Nephron progenitor cell (in vitro differentiated cells): ENCODE results near the gene CSF1R.
"Not testable (repeated sequence)": the region's sequence is repeated elsewhere in the genome, so short reads cannot be mapped to it uniquely, and the experiment has no call there.

Experiments
- DNase-seq: peaks from one replicate; pipeline ENCODE4 v3.0.0; 2021
- H3K27ac Mint-ChIP-seq: 2 replicates; pipeline ENCODE4 v1.8.0; 2021; ENCODE audit warnings: mild to moderate bottlenecking, moderate library complexity, mixed read lengths
- H3K27me3 Mint-ChIP-seq: 2 replicates; pipeline ENCODE4 v1.8.0; 2021; ENCODE audit warnings: mild to moderate bottlenecking, low read depth, mixed read lengths; ENCODE audit not compliant: poor library complexity
- H3K36me3 Mint-ChIP-seq: 2 replicates; pipeline ENCODE4 v1.8.0; 2021; ENCODE audit warnings: low read depth, mixed read lengths
- H3K4me1 Mint-ChIP-seq: 2 replicates; pipeline ENCODE4 v1.8.0; 2021; ENCODE audit warnings: mixed read lengths
- H3K4me3 Mint-ChIP-seq: 2 replicates; pipeline ENCODE4 v1.8.0; 2021; ENCODE audit warnings: mild to moderate bottlenecking, moderate library complexity, mixed read lengths
- H3K9me3 Mint-ChIP-seq: 2 replicates; pipeline ENCODE4 v1.8.0; 2021; ENCODE audit warnings: mild to moderate bottlenecking, moderate library complexity, mixed read lengths
- TF ChIP-seq, protein P1 (sequence below): fragments of 200-600 bp; sonication (generic); IDR thresholded peaks from 2 replicates; pipeline ENCODE4 v1.5.0; 2021; ENCODE audit warnings: antibody characterized with exemption

The CSF1R gene

DNA sequence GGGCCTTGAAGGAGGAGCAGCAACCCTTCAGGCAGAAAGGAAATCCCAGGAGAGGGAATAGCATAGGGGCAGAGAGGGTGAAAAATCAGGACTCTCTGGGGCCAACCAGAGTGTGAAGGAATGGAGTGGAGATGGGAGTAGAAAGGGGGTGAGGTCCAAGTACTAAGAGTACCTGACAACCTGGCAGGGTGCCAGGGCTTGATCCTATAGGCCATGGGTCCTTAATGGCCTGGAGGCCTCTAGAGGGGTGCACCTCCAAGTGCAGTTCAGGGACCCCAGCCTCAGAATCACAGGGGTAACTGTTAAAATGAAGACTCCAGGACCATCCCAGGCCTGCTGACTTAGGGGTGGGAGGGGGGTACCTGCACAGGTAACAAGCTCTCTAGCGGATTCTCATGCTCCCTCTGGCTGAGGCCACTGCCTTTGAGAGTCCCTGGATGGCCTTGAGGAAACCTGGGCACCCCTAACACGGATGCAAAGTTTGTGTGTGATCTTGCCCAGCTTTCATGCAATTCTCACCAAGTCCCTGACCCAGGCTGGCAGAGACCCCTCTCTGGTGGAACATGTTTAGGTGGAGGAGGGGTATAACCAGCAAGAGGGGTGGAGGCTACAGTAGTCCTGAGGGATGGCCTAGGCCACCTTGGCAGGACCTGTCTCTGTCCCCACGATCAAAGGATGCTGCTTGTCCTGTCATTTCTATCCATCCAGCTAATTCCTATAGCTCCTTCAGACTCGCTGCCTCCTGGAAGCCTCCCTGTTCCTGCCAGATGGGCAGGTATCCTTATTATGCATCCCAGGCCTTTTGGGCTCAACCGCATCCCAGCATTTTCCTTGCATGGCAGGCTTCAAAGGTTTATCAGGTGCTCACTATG, 17.6 kb upstream of the CSF1R start:
- H3K27ac Mint-ChIP-seq, result no peak overlapping the region
- TF ChIP-seq, protein P1, sequence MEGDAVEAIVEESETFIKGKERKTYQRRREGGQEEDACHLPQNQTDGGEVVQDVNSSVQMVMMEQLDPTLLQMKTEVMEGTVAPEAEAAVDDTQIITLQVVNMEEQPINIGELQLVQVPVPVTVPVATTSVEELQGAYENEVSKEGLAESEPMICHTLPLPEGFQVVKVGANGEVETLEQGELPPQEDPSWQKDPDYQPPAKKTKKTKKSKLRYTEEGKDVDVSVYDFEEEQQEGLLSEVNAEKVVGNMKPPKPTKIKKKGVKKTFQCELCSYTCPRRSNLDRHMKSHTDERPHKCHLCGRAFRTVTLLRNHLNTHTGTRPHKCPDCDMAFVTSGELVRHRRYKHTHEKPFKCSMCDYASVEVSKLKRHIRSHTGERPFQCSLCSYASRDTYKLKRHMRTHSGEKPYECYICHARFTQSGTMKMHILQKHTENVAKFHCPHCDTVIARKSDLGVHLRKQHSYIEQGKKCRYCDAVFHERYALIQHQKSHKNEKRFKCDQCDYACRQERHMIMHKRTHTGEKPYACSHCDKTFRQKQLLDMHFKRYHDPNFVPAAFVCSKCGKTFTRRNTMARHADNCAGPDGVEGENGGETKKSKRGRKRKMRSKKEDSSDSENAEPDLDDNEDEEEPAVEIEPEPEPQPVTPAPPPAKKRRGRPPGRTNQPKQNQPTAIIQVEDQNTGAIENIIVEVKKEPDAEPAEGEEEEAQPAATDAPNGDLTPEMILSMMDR, result no peak
- no peak overlapping the region for H3K4me3 Mint-ChIP-seq
- H3K36me3 Mint-ChIP-seq, result no peaks in the 10 kb centered on the region
- peaks cover 4% of the 10 kb centered on the region for H3K9me3 Mint-ChIP-seq
- H3K4me1 Mint-ChIP-seq, result peaks cover 29% of the 10 kb centered on the region
- H3K27me3 Mint-ChIP-seq, result peaks cover 2% of the 10 kb centered on the region
- DNase-seq, result no peak

DNA sequence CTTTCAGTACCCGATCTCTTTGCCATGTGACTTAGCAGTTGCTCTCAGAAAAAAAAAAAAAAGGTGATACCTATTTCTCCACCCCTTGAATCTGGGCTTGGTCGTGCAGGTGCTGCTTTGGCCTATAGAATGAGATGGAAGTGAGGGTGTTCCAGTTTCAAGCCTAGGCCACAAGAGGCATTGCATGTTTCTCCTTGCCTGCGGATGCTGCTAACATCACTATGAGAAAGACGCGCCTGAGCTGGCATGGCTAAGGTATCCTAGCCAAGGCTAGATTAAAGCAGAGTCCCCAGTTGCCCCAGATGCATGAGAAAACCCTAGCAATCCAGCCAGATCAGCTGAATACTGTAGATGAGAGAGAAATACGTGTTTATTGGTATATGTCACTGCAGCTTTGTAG, 14.7 kb upstream of the CSF1R start:
- H3K9me3 Mint-ChIP-seq, result peaks cover 4% of the 10 kb centered on the region
- no peak overlapping the region for H3K27ac Mint-ChIP-seq
- TF ChIP-seq, protein P1, result no peak
- H3K4me3 Mint-ChIP-seq, result no peak overlapping the region
- no peak for DNase-seq
- H3K27me3 Mint-ChIP-seq, result peaks cover 12% of the 10 kb centered on the region
- H3K4me1 Mint-ChIP-seq, result peaks cover 4% of the 10 kb centered on the region
- H3K36me3 Mint-ChIP-seq, result no peaks in the 10 kb centered on the region

DNA sequence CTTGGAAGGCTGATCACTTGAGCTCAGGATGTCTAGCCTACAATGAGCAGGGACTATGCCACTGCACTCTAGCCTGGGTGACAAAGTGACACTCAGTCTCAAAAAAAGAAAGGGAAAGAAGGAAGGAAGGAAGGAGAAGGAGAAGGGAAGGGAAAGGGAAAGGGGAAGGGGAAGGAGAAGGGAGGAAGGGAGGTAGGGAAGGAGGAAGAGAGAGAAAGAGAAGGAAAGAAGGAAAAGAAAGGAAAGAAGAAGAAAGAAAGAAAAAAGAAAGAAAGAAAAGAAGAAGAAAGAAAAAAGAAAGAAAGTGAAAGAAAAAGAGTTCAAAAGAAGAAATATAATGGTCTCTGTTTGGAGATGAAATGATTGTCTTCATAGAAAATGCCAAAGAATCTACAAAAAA, 10.8 kb upstream of the CSF1R start:
- no peak overlapping the region for H3K4me3 Mint-ChIP-seq
- no peaks in the 10 kb centered on the region for H3K36me3 Mint-ChIP-seq
- H3K4me1 Mint-ChIP-seq, result no peaks in the 10 kb centered on the region
- H3K27ac Mint-ChIP-seq, result no peak overlapping the region
- peaks cover 32% of the 10 kb centered on the region for H3K27me3 Mint-ChIP-seq
- no peak for DNase-seq
- TF ChIP-seq, protein P1, result no peak
- peaks cover 12% of the 10 kb centered on the region for H3K9me3 Mint-ChIP-seq

DNA sequence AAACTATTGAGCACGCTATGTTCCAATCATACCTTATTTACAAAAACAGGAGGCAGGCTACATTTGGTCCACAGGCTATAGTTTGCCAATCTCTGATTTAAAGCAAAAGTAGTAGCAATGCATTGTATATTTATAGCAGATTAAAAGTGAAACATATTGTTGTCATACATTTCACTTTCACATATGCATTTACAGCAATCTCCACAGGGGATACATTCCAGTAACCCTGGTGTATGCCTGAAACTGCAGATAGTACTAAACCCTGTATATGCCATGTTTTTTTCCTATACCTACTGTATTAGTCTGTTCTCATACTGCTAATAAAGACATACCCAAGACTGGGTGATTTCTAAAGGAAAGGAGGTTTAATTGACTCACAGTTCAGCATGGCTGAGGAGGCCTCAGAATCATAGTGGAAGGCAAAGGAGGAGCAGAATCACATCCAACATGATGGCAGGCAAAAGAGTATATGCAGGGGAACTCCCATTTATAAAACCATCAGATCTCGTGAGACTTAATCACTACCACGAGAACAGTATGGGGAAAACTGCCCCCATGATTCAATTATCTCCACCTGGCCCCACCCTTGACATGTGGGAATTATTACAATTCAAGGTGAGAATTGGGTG, 5.9 kb upstream of the CSF1R start:
- Mint-ChIP-seq H3K9me3 (peaks cover 8% of the 10 kb centered on the region), H3K4me1 (no peaks in the 10 kb centered on the region), H3K27me3 (peaks cover 49% of the 10 kb centered on the region), H3K27ac (no peak overlapping the region), H3K4me3 (no peak overlapping the region), H3K36me3 (no peaks in the 10 kb centered on the region)
- DNase-seq, result no peak
- TF ChIP-seq, protein P1, result no peak

DNA sequence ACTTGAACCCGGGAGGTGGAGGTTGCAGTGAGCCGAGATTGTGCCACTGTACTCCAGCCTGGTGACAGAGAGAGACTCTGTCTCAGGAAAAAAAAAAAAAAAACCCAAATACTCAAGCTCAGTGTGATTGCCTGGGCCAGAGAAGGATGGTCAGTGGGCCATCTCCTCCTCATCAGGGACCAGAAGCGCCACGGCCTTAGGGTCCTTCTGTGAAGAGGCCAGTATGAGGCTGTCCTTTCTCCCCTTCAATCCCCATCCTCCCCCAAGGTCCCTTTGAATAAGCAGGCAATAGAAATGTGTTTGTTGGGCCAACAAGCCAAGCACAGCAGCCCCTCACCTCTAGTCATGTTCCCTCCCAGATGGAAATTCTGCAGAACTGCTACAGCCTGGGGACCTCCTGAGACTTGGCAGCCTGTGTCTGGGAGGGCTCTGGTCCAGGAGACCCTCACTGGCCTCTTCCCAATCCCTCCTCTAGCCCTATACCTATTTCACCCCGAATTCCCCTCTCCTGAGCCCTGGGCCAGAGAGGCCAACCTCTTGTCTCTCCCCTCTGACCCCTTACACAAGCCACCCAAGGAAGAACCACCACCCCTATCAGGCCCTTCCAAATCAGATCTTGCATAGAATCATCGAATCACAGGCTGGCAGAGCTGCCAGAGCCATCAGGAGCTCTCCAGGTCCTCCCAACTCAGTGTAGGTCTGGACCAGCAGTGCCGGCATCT, 1.0 kb downstream of the CSF1R start:
- peaks cover 35% of the 10 kb centered on the region for H3K4me1 Mint-ChIP-seq
- no peak overlapping the region for H3K4me3 Mint-ChIP-seq
- DNase-seq, result no peak
- H3K27ac Mint-ChIP-seq, result no peak overlapping the region
- TF ChIP-seq, protein P1, result no peak
- H3K27me3 Mint-ChIP-seq, result peaks cover 18% of the 10 kb centered on the region
- no peaks in the 10 kb centered on the region for H3K9me3 Mint-ChIP-seq
- H3K36me3 Mint-ChIP-seq, result no peaks in the 10 kb centered on the region

DNA sequence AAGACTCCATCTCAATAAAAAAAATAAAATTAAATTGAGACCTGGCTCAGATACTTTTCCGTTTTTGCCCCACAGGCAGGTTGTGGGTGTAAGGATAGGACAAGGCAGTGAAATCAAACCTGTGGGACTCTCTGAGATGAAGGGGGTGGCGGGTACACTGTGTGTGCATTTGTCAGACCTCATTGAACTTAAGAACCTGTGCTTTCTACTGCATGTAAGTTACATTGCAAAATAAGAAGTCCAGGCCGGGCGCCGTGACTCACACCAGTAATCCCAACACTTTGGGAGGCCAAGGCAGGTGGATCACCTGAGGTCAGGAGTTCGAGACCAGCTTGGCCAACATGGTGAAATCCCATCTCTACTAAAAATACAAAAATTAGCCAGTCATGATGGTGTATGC, 1.6 kb downstream of the CSF1R start:
- H3K36me3 Mint-ChIP-seq, H3K9me3 Mint-ChIP-seq, H3K27ac Mint-ChIP-seq, DNase-seq, H3K4me3 Mint-ChIP-seq: not testable (repeated sequence)
- peaks cover 39% of the 10 kb centered on the region for H3K4me1 Mint-ChIP-seq
- peaks cover 15% of the 10 kb centered on the region for H3K27me3 Mint-ChIP-seq
